Hematopoietic multipotent progenitor cell treated with erythropoietin and hydrocortisone succinate and interleukin-3 and kit ligand, for 6 days (in vitro differentiated cells): ENCODE measurements around the gene SSNA1.

Experiments used
- DNase-seq: peaks from one replicate; pipeline ENCODE4 v3.0.0-alpha.2; 2015

SSNA1 gene, protein sequence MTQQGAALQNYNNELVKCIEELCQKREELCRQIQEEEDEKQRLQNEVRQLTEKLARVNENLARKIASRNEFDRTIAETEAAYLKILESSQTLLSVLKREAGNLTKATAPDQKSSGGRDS

DNA sequence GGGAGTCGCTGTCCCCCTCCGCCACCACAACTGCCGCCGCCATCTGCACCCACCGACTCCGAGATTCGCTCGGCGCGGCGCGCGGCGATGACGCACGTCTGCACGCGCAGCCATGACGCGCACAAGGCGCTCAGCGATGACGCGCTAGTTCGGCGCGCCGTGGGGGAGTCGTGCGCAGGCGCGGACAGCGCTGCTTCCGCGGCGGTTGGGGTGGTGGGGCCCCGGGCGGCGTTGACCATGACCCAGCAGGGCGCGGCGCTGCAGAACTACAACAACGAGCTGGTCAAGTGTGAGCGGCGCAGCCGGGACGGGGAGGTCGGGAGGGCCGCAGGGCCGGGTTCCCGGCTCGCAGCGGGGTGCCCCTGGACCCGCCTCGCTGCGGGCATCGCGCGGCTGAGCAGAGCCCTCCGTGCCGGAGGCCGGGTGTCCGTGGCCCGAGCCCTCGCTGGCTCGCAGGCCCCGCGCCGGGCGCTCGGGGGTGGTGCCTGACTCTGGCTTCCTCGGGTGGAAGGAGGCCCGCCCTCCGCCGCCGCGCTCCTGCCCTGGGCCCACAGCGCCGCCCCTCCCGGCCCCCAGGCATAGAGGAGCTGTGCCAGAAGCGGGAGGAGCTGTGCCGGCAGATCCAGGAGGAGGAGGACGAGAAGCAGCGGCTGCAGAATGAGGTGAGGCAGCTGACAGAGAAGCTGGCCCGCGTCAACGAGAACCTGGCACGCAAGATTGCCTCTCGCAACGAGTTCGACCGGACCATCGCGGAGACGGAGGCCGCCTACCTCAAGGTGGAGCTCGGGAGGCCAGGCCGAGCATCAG lies at the start of gene SSNA1, which contains the start of gene ANAPC2:
TSS of gene SSNA1 (plus strand) at position 187 of the 807 bp plus-strand sequence. CDS start at position 238, 51 bp downstream.
TSS of gene ANAPC2 (minus strand) at position 71 of the 807 bp plus-strand sequence. CDS start at position 43, 28 bp downstream.
- peak; percentile 95 for DNase-seq

DNA sequence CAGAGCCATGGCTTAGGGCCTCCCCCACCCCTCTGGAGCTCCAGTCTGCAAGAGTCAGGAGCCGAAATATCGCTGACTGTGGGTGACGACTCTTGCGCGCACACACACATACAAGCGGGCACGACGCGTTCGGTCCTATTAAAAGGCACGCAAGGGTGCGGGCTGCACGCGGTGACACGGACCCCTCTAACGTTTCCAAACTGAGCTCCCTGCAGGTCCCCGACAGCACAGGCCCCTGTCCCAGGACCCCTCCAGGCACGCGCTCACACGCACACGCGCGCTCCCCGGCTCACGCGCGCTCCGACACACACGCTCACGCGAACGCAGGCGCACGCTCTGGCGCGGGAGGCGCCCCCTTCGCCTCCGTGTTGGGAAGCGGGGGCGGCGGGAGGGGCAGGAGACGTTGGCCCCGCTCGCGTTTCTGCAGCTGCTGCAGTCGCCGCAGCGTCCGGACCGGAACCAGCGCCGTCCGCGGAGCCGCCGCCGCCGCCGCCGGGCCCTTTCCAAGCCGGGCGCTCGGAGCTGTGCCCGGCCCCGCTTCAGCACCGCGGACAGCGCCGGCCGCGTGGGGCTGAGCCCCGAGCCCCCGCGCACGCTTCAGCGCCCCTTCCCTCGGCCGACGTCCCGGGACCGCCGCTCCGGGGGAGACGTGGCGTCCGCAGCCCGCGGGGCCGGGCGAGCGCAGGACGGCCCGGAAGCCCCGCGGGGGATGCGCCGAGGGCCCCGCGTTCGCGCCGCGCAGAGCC lies 49.6 kb upstream of the SSNA1 start, which contains the start of gene GRIN1:
TSS of gene GRIN1 (plus strand) at position 433 of the 746 bp plus-strand sequence. CDS start 333 bp downstream, outside the sequence.
- DNase-seq = peak; percentile 63

DNA sequence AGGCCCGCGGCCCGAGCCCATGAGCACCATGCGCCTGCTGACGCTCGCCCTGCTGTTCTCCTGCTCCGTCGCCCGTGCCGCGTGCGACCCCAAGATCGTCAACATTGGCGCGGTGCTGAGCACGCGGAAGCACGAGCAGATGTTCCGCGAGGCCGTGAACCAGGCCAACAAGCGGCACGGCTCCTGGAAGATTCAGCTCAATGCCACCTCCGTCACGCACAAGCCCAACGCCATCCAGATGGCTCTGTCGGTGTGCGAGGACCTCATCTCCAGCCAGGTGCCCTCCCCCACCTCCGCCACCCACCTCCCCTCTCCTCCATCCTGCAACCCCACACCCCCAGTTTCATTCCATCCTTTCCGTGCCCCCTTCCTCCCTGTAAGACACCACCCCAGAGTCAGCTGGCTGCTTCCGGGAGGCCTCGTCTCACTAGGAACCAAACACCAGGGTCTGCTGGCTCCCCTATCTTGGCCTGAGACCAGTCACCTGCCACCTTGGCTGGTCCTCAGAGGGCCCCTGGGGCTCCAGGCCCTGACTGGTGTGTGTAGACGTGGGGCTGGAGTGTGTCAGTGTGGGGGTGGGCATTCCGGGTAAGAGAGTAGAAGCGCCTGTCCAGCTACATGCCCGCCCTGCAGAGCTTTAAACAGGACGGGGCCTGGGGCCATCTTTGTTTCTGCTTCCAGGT lies 48.9 kb upstream of the SSNA1 start:
- no peak for DNase-seq

DNA sequence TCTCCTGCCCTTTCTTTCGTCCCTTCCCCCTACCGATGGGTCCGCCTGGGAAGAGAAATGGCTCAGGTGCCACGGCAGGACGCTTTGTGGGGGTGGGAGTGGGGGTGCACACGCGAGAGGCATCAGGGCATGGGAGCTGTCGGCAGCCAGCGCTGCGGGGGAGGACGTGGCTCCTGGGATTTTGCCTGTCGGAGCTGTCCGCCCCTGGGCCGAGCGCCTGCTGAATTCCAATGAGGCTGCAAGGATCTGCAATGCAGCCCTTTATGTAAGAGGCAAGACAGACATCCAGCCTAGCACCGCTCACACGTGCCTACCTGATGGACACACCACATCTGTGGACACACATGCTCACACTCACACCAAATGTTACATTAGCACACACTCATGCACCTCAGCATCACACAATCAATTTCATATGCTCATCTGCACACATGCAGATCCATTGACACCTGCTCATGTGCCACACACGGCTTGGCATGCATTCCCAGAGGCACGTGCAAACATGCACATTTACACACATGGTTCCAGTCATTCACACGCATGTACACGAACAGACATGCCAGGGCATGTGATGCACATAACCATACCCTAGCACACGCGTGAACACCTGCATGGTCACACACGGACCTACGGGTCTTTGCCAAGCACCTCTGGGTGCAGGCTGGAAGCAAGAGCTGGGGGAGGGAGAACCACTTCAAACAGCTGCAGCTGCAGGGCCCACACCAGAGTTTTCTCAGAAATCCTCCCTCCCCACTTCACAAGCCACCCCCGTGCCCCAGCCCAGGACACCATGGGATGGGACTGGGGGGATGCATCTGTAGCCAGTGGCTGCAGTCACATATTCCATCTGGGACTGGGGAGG lies 48.1 kb upstream of the SSNA1 start:
- no peak for DNase-seq

DNA sequence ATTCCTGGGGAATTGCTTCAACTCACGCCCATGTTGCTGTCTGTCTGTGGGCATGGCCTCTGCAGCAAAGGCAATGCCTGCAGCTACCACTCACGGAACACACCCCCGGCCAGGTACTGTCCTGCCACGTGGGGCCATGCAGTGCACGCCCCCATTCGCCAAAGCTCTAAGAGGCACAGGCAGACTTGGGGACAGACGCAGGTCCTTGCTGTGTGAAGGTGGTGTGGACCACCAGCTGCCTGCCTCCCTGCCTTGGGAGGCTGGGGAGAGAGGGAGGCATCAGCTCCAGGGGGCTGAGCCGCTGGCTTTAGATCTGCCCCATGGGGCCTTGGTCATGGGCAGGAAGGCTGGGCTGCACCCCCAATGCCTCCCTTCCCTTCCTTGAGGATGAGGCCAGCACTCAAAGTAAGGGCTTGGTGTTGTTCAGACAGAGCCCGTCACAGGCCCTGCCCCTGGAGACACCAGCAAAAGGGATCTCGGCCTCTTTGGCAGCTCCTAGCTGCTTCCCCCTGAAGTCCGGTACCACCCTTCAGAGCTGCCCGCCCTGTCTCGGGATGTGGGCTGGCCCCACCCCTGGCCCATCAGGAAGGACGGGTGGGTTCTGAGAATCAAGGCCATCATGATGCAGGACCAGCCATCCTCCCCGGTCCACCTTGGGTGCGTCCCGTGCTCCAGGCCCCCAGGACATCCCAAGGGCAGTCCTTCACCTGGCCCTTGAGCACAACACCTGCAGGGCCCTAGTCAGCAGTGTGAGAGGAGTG lies 47.2 kb upstream of the SSNA1 start:
- no peak for DNase-seq

DNA sequence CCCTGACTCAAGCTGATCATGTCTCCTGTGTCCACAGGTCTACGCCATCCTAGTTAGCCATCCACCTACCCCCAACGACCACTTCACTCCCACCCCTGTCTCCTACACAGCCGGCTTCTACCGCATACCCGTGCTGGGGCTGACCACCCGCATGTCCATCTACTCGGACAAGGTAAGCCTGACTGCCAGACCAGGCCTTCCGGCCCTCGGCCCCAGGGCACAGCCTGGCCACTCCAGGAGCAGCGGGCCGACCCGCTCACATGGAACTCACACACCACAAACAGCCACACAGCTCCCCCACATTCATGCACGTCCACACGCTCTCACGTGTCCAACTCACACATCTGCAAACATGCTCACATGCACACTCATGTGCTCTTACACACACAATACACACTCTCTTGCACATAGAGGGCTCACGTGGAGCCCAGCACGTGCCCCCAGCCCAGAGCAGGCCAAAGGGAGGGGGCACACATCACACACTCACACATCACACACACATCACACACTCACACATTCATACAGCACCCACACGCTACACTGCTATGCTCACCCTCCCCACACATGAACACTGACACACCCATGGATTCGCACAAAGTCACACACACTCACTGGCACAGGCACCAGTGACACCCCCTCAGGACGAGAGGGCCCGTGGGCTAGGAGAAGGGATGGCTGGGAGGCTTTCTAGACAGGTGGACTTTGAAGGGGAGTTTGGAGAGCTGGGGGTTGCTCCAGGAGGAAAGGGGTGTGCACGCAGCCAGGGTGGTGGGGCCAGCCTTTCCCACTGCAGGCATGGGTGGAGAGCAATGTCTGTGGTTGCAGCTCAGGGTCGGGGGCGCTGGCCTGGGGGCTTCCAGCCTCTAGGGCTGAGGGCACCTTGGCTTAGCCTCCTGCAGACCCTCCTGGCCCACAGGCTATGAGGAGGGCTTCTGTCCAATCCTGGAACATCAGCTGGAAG lies 46.2 kb upstream of the SSNA1 start:
- DNase-seq = no peak

DNA sequence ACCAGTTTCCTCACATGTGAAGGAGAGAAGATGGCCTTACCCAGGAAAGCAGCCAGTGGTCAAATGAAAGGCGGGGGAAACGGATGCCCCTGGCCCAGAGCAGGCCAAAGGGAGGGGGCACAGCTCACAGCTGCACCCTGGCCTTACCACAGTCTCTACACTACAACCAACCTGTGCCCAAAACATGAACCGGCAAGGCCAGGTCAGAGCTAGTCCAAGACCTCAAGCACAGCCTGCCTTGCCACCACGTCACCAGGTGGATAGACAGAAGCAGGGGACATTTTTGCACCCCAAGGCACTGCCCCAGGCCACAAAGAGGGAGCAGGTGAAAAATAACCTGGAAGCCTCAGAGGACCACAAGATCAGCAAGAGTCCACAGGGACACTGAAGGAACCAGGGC lies 45.0 kb upstream of the SSNA1 start:
- no peak for DNase-seq

DNA sequence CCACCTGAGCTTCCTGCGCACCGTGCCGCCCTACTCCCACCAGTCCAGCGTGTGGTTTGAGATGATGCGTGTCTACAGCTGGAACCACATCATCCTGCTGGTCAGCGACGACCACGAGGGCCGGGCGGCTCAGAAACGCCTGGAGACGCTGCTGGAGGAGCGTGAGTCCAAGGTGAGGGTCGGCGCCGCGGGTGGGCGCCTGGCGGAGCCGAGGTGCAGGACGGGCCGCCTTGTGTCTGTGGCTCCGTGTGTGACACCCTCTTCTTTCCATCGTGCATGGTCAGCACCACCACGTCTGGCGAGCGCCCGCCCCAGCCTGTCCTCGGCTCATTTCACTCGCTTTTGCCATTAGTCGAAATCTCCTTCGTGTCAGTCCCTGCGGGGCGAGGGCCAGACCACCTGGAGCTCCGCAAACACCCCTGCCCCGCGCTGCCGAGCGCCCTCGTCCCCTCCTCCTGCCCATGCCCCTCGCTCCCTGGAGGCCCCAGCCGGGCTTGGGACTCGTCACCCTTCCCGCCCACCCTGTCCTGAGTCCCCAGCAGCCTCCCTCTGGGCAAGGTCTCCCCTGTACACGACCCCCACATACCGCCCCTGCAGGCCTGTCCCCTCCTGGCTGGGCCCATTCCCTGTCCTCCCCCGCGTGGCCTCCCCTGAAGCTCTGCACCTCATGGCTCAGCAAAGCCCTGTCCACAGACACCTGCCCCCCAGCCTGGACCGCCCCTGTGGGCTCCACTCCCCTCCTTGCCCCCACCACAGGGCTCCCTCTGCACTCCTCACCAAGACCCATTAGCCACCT lies 42.5 kb upstream of the SSNA1 start:
- DNase-seq = no peak

DNA sequence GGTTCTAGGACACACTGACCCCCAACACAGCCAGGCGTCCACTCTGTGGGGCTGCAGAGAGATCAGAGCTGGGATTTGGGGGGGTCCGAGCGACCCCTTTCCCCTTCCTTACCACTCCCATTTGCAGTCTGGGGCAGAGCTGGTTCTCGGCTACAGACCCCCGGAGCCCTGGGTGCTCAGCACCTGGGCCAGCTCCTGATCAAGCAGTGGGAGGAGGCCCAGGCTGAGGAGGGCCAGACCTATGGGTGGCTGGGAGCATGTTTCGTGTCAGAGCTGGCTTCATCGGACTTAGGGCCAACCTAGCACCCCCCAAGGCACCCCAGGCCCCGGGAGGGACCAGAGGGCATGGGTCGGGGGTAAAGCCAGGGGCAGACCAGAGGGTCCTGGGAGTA lies 42.0 kb upstream of the SSNA1 start:
- DNase-seq = peak; percentile 41

DNA sequence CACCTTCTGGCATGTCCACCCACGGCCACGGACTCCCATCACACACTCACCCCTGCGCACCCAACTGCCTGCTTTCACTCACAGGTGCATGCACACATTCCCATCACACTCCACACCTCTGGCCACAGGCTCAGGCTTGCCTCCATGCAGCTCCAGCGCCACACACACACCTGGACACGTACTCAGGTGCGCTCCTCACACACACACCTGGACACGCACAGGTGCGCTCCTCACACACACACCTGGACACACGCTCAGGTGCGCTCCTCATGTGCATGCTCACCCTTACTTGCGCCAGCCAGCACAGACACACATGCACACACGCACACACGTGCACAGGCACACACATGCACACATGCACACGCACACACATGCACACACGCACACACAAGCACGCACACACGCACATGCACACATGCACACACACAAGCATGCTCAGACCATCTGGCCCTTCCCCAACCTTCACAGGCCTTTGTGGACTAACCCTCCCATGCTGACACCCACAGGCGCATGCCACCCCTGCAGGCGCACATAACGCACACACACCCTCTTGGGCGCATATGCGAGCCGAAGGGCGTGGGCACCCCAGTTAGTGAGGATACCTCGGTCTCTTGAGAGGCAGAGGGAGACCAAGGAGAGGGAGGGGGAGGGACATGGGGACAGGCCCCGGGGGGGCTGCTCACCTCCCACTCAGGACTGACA lies 41.2 kb upstream of the SSNA1 start:
- no peak for DNase-seq

DNA sequence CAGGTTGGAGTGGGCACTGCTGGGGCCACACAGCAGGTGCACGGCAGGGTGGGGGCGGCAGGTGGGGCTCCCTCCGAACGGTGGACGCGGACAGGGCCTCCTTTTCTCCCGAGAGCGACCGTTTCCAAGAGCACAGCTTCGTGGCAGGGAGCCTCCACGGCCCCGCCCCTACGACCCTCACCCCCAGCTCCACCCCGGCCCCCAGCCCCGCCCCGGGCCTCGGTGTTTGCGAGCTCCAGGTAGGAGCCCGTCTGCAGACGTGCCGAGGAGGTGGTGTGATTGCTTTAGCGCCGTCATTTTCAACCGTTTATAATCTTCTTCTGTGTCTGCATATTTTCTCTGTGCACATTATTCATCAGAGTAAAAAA lies 40.7 kb upstream of the SSNA1 start:
- DNase-seq = no peak

DNA sequence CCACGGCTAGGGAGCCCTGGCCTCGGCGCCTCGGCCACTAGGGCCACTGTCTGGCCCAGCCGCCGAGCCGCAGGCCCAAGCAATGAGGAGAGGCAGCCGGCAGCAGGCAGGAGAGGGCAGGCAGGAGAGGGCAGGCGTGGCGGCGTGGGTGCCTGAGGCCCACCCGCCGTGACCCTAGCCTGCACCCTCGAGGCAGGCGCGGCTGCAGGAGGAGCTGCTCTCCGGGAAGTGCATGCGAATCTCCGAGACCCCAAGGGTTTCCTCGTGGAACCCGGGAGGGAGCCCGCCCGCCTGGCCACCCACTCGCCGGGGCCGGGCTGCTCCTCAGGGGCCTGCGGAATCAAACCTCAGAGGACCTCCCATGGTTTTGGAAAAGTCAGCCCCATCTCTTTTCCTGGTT lies 40.2 kb upstream of the SSNA1 start:
- no peak for DNase-seq

DNA sequence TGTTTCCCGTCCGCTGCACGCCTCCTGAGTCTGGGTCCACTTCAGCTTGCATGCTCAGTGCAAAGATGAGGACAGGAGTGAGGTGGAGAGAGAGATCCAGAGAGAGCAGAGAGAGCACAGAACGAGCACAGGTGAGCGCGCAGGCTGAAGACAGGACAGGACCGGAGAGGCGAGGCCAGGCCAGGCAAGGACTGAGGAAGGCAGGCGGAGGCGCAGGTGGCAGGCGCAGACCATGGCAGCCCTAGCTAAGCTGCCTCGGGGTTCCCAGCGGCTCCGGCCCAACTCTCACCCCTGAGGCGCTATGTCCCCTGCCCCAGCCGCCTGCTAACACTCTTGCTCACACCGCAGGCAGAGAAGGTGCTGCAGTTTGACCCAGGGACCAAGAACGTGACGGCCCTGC lies 39.8 kb upstream of the SSNA1 start:
- DNase-seq = no peak

DNA sequence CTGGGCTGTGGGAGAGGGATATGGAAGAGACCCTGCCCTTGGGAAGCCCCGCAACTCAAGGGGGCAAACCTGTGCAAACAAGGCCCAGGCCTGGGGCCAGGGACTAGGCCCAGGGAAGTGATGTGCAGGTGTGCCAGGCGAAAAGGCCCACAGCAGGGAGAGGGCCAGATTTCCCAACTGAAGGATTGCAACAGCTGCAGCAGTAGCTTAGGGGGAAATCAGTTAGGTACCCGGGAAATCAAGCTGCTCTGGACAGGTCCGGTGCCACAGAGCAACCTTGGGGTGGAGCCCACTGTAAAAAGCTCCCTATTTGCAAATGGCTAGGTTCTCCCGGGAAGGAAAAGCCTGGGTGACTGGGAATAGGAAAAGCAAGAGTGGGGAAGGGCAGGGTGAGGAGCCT lies 39.1 kb upstream of the SSNA1 start:
- no peak for DNase-seq

DNA sequence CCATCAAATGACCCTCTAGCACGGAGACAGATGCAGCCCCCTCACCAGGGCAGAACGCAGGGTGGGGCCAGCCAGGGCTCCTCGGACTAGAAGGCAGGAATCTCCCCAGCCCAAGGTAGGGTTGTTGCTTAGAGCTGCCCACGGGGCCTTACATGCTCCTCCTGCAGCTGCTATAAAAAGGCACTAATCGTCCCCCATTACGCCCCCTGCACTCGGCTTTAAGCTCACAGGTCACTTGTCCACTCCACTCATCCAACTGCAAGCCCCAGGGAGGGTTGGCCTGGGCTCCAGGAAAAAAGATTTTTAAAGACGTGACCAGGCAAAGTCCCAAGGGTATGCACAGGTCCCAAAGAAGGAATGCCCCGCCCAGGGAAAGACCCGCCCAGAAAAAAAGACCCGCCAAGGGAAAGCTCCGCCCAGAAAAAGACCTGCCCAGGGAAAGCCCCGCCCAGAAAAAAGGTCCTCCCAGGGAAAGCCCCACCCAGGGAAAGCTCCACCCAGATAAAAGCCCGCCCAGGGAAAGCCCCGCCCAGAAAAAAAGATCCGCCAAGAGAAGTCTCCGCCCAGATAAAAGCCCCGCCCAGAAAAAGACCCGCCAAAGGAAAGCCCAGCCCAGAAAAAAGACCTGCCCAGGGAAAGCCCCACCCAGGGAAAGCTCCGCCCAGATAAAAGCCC lies 38.4 kb upstream of the SSNA1 start:
- DNase-seq = peak; percentile 80

DNA sequence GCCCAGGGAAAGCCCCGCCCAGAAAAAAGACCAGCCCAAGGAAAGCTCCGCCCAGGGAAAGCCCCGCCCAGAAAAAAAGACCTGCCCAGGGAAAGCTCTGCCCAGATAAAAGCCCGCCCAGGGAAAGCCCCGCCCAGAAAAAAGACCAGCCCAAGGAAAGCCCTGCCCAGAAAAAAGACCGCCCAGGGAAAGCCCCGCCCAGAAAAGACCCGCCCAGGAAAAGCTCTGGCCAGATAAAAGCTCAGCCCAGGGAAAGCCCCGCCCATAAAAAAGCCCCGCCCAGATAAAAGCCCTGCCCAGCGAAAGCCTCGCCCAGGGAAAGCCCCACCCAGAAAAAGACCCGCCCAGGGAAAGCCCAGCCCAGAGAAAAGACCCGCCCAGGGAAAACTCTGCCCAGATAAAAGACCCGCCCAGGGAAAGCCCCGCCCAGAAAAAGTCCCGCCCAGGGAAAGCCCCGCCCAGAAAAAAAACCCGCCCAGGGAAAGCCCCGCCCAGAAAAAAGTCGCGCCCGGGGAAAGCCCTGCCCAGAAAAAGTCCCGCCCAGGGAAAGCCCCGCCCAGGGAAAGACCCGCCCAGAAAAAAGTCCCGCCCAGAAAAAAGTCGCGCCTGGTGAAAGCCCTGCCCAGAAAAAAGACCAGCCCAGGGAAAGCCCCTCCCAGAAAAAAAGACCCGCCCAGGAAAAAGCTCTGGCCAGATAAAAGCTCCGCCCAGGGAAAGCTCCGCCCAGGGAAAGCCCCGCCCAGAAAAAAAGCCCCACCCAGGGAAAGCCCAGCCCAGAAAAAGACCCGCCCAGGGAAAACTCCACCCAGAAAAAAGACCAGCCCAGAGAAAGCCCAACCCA lies 37.6 kb upstream of the SSNA1 start:
- peak; percentile 85 for DNase-seq

DNA sequence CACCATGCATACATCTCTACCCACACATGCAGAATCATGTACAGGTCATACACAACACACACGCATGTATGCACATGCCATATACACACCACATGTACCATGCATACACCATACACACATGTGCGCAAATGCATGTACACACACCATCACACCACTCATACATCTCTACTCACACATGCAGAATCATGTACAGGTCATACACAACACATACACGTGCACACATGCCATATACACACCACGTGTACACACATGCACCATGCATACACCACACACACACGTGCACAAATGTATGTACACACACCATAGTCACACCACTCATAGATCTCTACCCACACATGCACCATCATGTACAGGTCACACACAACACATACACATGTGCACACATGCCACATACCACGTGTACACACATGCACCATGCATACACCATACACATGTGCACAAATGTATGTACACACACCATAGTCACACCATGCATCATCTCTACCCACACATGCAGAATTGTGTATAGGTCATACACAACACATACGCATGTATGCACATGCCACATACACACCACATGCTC lies 35.6 kb upstream of the SSNA1 start:
- no peak for DNase-seq
